HEK293 (cell line): Measurements from ENCODE around the gene NIN.

ENCODE experiments used
- CTCF ChIA-PET: fragments of 350-600 bp; formaldehyde crosslinking; extraction: SDS; loops from one replicate; lab custom pipeline; 2021; ENCODE audit warnings: antibody characterized with exemption; lab: Yijun Ruan, JAX
- POLR2A ChIA-PET: fragments of 300-600 bp; formaldehyde crosslinking; extraction: SDS; loops from one replicate; lab custom pipeline; 2020; ENCODE audit warnings: antibody characterized with exemption, inconsistent platforms; lab: Yijun Ruan, JAX
- H3K27ac ChIP-seq: fragments of 200-500 bp; sonication (Bioruptor generic); 2 replicates; pipeline ENCODE4 v1.5.1; 2014; ENCODE audit warnings: low read depth, low read length, control low read depth, inconsistent platforms; ENCODE audit errors: extremely low read depth
- H3K36me3 ChIP-seq, 2 experiments: fragments of 200-500 bp in 1 of 2; sonication (Bioruptor generic) in 1 of 2; 1 replicate in 1 of 2; 2 replicates in 1 of 2; pipeline ENCODE4 v1.5.1; 2014 to 2017; ENCODE audit warnings: inconsistent platforms in 2 of 2, low read length in 2 of 2; ENCODE audit not compliant: control insufficient read depth in 2 of 2, insufficient read depth in 1 of 2
- H3K4me1 ChIP-seq: fragments of 200-500 bp; sonication (Bioruptor generic); 2 replicates; pipeline ENCODE4 v1.5.1; 2014; ENCODE audit warnings: mild to moderate bottlenecking, low read length, inconsistent platforms; ENCODE audit not compliant: control insufficient read depth, insufficient read depth
- H3K4me3 ChIP-seq: 2 replicates; pipeline ENCODE4 v1.5.1; 2011; ENCODE audit warnings: low read depth, mild to moderate bottlenecking, control low read depth, low read length, moderate library complexity
- H3K9me3 ChIP-seq: fragments of 200-500 bp; sonication (Bioruptor generic); 2 replicates; pipeline ENCODE4 v1.5.1; 2014; ENCODE audit warnings: low read depth, low read length, inconsistent platforms; ENCODE audit not compliant: control insufficient read depth, insufficient read depth
- BCL6B ChIP-seq: fragments of 450-650 bp; formaldehyde crosslinking; IDR thresholded peaks from 2 replicates; pipeline ENCODE4 v1.5.1; 2017; ENCODE audit warnings: missing biosample characterization, missing genetic modification characterization
- CTCF ChIP-seq: fragments of 450-650 bp; formaldehyde crosslinking; IDR thresholded peaks from 2 replicates; pipeline ENCODE4 v1.5.1; 2016; ENCODE audit warnings: missing biosample characterization, missing genetic modification characterization
- GLIS2 ChIP-seq: fragments of 450-650 bp; formaldehyde crosslinking; IDR thresholded peaks from 2 replicates; pipeline ENCODE4 v1.5.1; 2016; ENCODE audit warnings: missing biosample characterization, missing genetic modification characterization
- OSR2 ChIP-seq: fragments of 450-650 bp; formaldehyde crosslinking; IDR thresholded peaks from 2 replicates; pipeline ENCODE4 v1.5.1; 2016; ENCODE audit warnings: missing biosample characterization, missing genetic modification characterization
- SP3 ChIP-seq: fragments of 450-650 bp; formaldehyde crosslinking; IDR thresholded peaks from 2 replicates; pipeline ENCODE4 v1.5.1; 2016; ENCODE audit warnings: missing biosample characterization, missing genetic modification characterization
- ZBTB20 ChIP-seq: fragments of 450-650 bp; formaldehyde crosslinking; IDR thresholded peaks from 2 replicates; pipeline ENCODE4 v1.5.1; 2016; ENCODE audit warnings: missing biosample characterization, missing genetic modification characterization
- ZBTB48 ChIP-seq: fragments of 450-650 bp; formaldehyde crosslinking; IDR thresholded peaks from 2 replicates; pipeline ENCODE4 v1.5.1; 2016; ENCODE audit warnings: missing biosample characterization, missing genetic modification characterization
- ZFHX2 ChIP-seq: fragments of 450-650 bp; formaldehyde crosslinking; conservative IDR thresholded peaks from 2 replicates; pipeline ENCODE4 v1.5.1; 2016; ENCODE audit warnings: missing biosample characterization, missing genetic modification characterization
- ZNF112 ChIP-seq: fragments of 450-650 bp; formaldehyde crosslinking; IDR thresholded peaks from 2 replicates; pipeline ENCODE4 v1.5.0; 2017; ENCODE audit warnings: missing biosample characterization, missing genetic modification characterization
- ZNF18 ChIP-seq: fragments of 450-650 bp; formaldehyde crosslinking; IDR thresholded peaks from 2 replicates; pipeline ENCODE4 v1.5.1; 2016; ENCODE audit warnings: missing biosample characterization, missing genetic modification characterization
- ZNF24 ChIP-seq: fragments of 450-650 bp; formaldehyde crosslinking; IDR thresholded peaks from 2 replicates; pipeline ENCODE4 v1.5.1; 2016; ENCODE audit warnings: missing biosample characterization, missing genetic modification characterization
- ZNF266 ChIP-seq: fragments of 450-650 bp; formaldehyde crosslinking; IDR thresholded peaks from 2 replicates; pipeline ENCODE4 v1.5.1; 2016; ENCODE audit warnings: missing biosample characterization, missing genetic modification characterization, low read depth
- ZNF292 ChIP-seq: fragments of 450-650 bp; formaldehyde crosslinking; IDR thresholded peaks from 2 replicates; pipeline ENCODE4 v1.5.1; 2016; ENCODE audit warnings: low read depth, missing biosample characterization, missing genetic modification characterization, borderline replicate concordance
- ZNF514 ChIP-seq: fragments of 450-650 bp; formaldehyde crosslinking; IDR thresholded peaks from 2 replicates; pipeline ENCODE4 v1.5.1; 2016; ENCODE audit warnings: missing biosample characterization, missing genetic modification characterization
- ZNF571 ChIP-seq: fragments of 450-650 bp; formaldehyde crosslinking; IDR thresholded peaks from 2 replicates; pipeline ENCODE4 v1.5.0; 2017; ENCODE audit warnings: missing biosample characterization, missing genetic modification characterization
- ZNF654 ChIP-seq: fragments of 450-650 bp; formaldehyde crosslinking; IDR thresholded peaks from 2 replicates; pipeline ENCODE4 v1.5.1; 2016; ENCODE audit warnings: low read depth, missing biosample characterization, missing genetic modification characterization
- ZNF660 ChIP-seq: fragments of 450-650 bp; IDR thresholded peaks from 2 replicates; pipeline ENCODE4 v1.5.1; 2018; ENCODE audit warnings: missing biosample characterization, mild to moderate bottlenecking, missing genetic modification characterization
- ZNF76 ChIP-seq: fragments of 450-650 bp; formaldehyde crosslinking; IDR thresholded peaks from 2 replicates; pipeline ENCODE4; 2016; ENCODE audit warnings: low read depth, missing biosample characterization, missing genetic modification characterization, borderline replicate concordance
- ZNF830 ChIP-seq: fragments of 450-650 bp; IDR thresholded peaks from 2 replicates; pipeline ENCODE4 v1.5.0; 2018; ENCODE audit warnings: missing biosample characterization, missing genetic modification characterization, low read depth, mild to moderate bottlenecking, moderate library complexity
- ZNF843 ChIP-seq: fragments of 450-650 bp; formaldehyde crosslinking; IDR thresholded peaks from 2 replicates; pipeline ENCODE4 v1.5.1; 2016; ENCODE audit warnings: missing biosample characterization, missing genetic modification characterization
- ZXDB ChIP-seq: fragments of 450-650 bp; formaldehyde crosslinking; IDR thresholded peaks from 2 replicates; pipeline ENCODE4 v1.5.1; 2016; ENCODE audit warnings: missing biosample characterization, missing genetic modification characterization
- TF ChIP-seq, protein P1 (sequence below): fragments of 450-650 bp; IDR thresholded peaks from 2 replicates; pipeline ENCODE4 v1.5.1; 2018; ENCODE audit warnings: missing biosample characterization, mild to moderate bottlenecking, missing genetic modification characterization
- TF ChIP-seq, protein P2 (sequence below): fragments of 450-650 bp; formaldehyde crosslinking; IDR thresholded peaks from 2 replicates; pipeline ENCODE4 v1.5.1; 2017; ENCODE audit warnings: missing biosample characterization, missing genetic modification characterization
- TF ChIP-seq, protein P3 (sequence below): fragments of 450-650 bp; formaldehyde crosslinking; IDR thresholded peaks from 2 replicates; pipeline ENCODE4 v1.5.1; 2016; ENCODE audit warnings: missing biosample characterization, missing genetic modification characterization

The NIN gene

DNA sequence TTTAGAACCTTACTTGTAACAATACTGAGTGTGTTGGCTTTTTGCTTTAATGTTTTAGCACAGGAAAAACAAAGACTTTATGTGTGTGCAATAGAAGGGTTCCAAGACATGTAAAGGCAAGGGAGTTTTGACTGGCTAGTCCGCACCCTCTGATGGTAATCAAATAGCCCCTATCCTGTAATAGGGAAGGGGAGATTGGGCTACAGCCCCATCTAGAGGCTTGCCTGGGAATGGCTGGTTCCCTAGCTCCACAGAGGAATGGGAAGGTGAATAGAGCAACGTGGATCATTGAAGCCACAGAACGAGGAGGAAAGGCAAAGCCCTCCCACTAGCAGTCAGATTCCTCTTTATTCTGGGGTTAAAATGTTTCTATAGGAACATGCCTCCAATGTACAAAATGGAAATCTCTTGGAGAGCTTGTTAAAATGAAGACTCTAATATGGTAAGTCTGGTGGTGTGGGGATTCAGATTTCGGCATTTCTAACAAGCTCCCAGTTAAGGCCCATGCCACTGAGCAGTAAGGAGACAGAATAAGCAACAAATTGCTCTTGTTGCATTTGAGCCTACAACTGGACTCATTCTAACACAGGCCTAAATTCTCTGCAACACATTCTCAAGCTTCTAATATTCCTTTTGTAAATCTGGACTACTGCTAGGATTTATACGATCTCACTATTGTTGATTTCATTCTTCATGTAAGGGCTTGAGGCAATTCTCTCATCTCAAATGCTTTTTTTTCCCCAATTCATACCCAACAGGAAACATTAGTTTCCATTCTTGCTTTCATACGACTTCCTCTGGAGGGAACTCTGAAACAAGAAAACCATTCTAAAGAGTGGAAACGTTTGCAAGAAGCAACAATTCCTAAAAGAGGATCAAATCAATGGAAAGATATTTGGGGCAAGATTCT is 57.1 kb downstream of the NIN start:
- ChIA-PET POLR2A (interaction anchor here (0.7 kb wide), 1 partner anchor 87 kb away, joined by 3 read pairs; no protein-coding TSS in a partner anchor), CTCF (interaction anchor here (0.5 to 6.9 kb wide), 34 partner anchors 11 to 767 kb away, joined by 3 to 107 read pairs (median 4); partner anchors contain the start of gene ATL1)
- Histone ChIP-seq H3K27ac (no peak overlapping the region), H3K4me1 (peaks cover 16% of the 10 kb centered on the region; the same call in 1 of the 2 replicates), H3K4me3 (no peak overlapping the region), H3K36me3 (peaks cover 26 to 46% of the 10 kb centered on the region in 2 experiments; a peak in 2 of 3 replicates), H3K9me3 (no peaks in the 10 kb centered on the region)
- TF ChIP-seq, protein P1, sequence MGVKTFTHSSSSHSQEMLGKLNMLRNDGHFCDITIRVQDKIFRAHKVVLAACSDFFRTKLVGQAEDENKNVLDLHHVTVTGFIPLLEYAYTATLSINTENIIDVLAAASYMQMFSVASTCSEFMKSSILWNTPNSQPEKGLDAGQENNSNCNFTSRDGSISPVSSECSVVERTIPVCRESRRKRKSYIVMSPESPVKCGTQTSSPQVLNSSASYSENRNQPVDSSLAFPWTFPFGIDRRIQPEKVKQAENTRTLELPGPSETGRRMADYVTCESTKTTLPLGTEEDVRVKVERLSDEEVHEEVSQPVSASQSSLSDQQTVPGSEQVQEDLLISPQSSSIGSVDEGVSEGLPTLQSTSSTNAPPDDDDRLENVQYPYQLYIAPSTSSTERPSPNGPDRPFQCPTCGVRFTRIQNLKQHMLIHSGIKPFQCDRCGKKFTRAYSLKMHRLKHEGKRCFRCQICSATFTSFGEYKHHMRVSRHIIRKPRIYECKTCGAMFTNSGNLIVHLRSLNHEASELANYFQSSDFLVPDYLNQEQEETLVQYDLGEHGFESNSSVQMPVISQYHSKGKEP (tag by site-specific recombination) = no peak
- TF ChIP-seq OSR2 (tag by site-specific recombination) (no peak), BCL6B (no peak), ZNF654 (tag by site-specific recombination) (peak; percentile 77), ZNF292 (no peak), ZNF514 (tag by site-specific recombination) (no peak), ZNF830 (tag by site-specific recombination) (no peak), ZBTB48 (tag by site-specific recombination) (peak; percentile 71), ZFHX2 (no peak), GLIS2 (tag by site-specific recombination) (no peak), ZNF112 (tag by site-specific recombination) (no peak), ZNF571 (tag by site-specific recombination) (no peak), ZNF76 (tag by site-specific recombination) (no peak), CTCF (peak; percentile 60; the same call in 1 of the 2 replicates), ZNF660 (tag by site-specific recombination) (peak; percentile 90), ZBTB20 (tag by site-specific recombination) (no peak), ZNF843 (tag by site-specific recombination) (no peak), SP3 (tag by site-specific recombination) (no peak), ZNF24 (no peak), ZNF18 (no peak), ZXDB (tag by site-specific recombination) (no peak), ZNF266 (no peak)
- TF ChIP-seq, protein P2, sequence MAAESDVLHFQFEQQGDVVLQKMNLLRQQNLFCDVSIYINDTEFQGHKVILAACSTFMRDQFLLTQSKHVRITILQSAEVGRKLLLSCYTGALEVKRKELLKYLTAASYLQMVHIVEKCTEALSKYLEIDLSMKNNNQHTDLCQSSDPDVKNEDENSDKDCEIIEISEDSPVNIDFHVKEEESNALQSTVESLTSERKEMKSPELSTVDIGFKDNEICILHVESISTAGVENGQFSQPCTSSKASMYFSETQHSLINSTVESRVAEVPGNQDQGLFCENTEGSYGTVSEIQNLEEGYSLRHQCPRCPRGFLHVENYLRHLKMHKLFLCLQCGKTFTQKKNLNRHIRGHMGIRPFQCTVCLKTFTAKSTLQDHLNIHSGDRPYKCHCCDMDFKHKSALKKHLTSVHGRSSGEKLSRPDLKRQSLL = no peak
- TF ChIP-seq, protein P3, sequence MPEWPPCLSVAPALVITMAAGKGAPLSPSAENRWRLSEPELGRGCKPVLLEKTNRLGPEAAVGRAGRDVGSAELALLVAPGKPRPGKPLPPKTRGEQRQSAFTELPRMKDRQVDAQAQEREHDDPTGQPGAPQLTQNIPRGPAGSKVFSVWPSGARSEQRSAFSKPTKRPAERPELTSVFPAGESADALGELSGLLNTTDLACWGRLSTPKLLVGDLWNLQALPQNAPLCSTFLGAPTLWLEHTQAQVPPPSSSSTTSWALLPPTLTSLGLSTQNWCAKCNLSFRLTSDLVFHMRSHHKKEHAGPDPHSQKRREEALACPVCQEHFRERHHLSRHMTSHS (tag by site-specific recombination) = no peak
